OCI-LY1 (cell line): ENCODE data around the gene ZDHHC14.

Experiments used
- H2AFZ ChIP-seq: fragments of 200-600 bp; sonication (generic), shearing (Covaris generic); 2 replicates; pipeline ENCODE4 v1.6.0; 2014; ENCODE audit warnings: antibody characterized with exemption, mild to moderate bottlenecking, low read length
- H3F3A ChIP-seq: fragments of 200-600 bp; sonication (generic), shearing (Covaris generic); 2 replicates; pipeline ENCODE4 v1.6.0; 2014; ENCODE audit warnings: mild to moderate bottlenecking, antibody characterized with exemption, low read length, moderate library complexity; ENCODE audit not compliant: insufficient read depth
- H3K27ac ChIP-seq: fragments of 200-600 bp; sonication (generic); 2 replicates; pipeline ENCODE4 v1.5.1; 2014; ENCODE audit warnings: low read length, mixed run types, mild to moderate bottlenecking, low read depth; ENCODE audit not compliant: poor library complexity, severe bottlenecking
- H3K27me3 ChIP-seq: fragments of 200-600 bp; sonication (generic); 2 replicates; pipeline ENCODE4 v1.6.0; 2014; ENCODE audit warnings: antibody characterized with exemption, mild to moderate bottlenecking, low read length, moderate library complexity; ENCODE audit not compliant: insufficient read depth
- H3K36me3 ChIP-seq: fragments of 200-600 bp; sonication (generic); 2 replicates; pipeline ENCODE4 v1.6.1; 2014; ENCODE audit warnings: mild to moderate bottlenecking, antibody characterized with exemption, low read length, moderate library complexity, mixed read lengths; ENCODE audit not compliant: insufficient read depth
- H3K4me1 ChIP-seq: fragments of 200-600 bp; sonication (generic); 2 replicates; pipeline ENCODE4 v1.5.1; 2014; ENCODE audit warnings: mild to moderate bottlenecking, low read length, moderate library complexity; ENCODE audit not compliant: insufficient read depth, severe bottlenecking
- H3K4me2 ChIP-seq: fragments of 200-600 bp; sonication (generic), shearing (Covaris generic); 2 replicates; pipeline ENCODE4 v1.6.1; 2014; ENCODE audit warnings: low read length
- H3K4me3 ChIP-seq: fragments of 200-600 bp; sonication (generic); 2 replicates; pipeline ENCODE4 v1.5.1; 2014; ENCODE audit warnings: low read length, low read depth, mild to moderate bottlenecking, mixed read lengths; ENCODE audit not compliant: poor library complexity, severe bottlenecking
- H3K79me2 ChIP-seq: fragments of 200-600 bp; shearing (Covaris generic); 2 replicates; pipeline ENCODE4 v1.6.1; 2016; ENCODE audit warnings: mixed run types, low read length, mixed read lengths; ENCODE audit not compliant: insufficient read depth
- H3K9ac ChIP-seq: fragments of 200-600 bp; sonication (generic), shearing (Covaris generic); 2 replicates; pipeline ENCODE4 v1.6.1; 2014; ENCODE audit warnings: mild to moderate bottlenecking, low read length, mixed read lengths
- H3K9me2 ChIP-seq: fragments of 200-600 bp; sonication (generic), shearing (Covaris generic); 2 replicates; pipeline ENCODE4 v1.6.1; 2014; ENCODE audit warnings: low read depth, mild to moderate bottlenecking, low read length, mixed read lengths
- H3K9me3 ChIP-seq: fragments of 200-600 bp; shearing (Covaris generic); 2 replicates; pipeline ENCODE4 v1.6.1; 2014; ENCODE audit warnings: low read length, mixed read lengths
- H4K20me1 ChIP-seq: fragments of 200-600 bp; sonication (generic), shearing (Covaris generic); 2 replicates; pipeline ENCODE4 v1.6.0; 2016; ENCODE audit warnings: mild to moderate bottlenecking, low read length; ENCODE audit not compliant: insufficient read depth
- CTCF ChIP-seq: fragments of 200-600 bp; sonication (generic), shearing (Covaris generic); IDR thresholded peaks from 2 replicates; pipeline ENCODE4 v1.5.1; 2017; ENCODE audit warnings: mild to moderate bottlenecking, antibody characterized with exemption, low read length, moderate library complexity, mixed read lengths
- EZH2 ChIP-seq: fragments of 200-600 bp; sonication (generic), shearing (Covaris generic); IDR thresholded peaks from 2 replicates; pipeline ENCODE4 v1.8.0; 2017; ENCODE audit warnings: borderline replicate concordance, mixed run types, mild to moderate bottlenecking, antibody characterized with exemption, low read length, moderate library complexity, mixed read lengths

ZDHHC14 gene

DNA sequence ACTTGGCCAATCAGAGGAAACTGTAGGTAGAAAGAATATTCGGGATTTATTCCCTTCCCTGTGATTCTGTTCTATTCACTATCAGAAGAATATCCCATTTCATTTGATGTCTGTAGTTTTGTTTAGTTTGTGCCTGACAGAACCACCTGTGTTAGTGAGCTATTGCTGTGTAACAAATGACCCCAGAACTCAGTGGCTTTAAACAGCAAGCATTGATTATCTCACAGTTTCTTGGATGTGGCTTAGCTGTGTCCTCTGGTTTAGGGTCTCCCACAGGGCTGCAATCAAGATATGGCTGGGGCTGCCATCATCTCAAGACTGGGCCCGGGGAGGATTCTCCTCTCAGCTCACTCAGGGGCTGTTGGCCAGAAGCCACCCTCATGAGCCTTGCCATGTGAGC, 143.7 kb downstream of the ZDHHC14 start:
- Histone ChIP-seq H3K36me3 (no peaks in the 10 kb centered on the region), H3K4me2 (no peak overlapping the region), H3K79me2 (no peaks in the 10 kb centered on the region), H3K27ac (no peak overlapping the region), H3K4me3 (no peak overlapping the region), H3K9ac (no peak overlapping the region), H3K9me3 (no peaks in the 10 kb centered on the region), H3K4me1 (no peaks in the 10 kb centered on the region), H3K27me3 (no peaks in the 10 kb centered on the region), H4K20me1 (no peaks in the 10 kb centered on the region), H3F3A (no peaks in the 10 kb centered on the region), H2AFZ (no peak overlapping the region), H3K9me2 (no peaks in the 10 kb centered on the region)
- TF ChIP-seq EZH2: no peak
- TF ChIP-seq CTCF: no peak

DNA sequence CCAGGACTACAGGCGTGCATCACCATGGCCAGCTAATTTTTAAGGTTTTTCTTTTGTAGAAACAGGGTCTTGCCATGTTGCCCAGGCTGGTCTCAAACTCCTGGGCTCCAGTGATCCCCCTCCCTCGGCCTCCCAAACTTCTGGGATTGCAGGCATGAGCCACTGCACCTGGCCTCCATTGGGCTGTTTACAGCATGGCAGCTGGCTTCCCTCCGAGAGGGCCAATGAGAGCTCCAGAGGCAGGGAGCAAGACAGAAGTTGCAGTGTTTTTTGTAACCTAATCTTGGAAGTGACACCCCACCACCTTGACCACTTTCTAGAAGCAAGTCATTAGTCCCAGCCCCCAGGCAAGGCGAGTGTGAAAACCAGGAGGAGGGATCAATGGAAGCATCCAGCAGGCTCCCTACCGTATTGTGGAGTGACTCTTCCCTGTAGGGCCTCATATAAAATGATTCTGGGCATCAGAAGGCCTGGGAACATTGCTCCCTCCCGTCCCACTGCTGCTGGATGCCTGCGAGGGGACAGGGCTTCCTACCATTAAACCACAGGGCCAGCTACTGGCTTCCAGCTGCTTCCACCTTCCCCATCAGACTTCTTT, 144.4 kb downstream of the ZDHHC14 start:
- Histone ChIP-seq H3K27me3 (no peaks in the 10 kb centered on the region), H3K4me3 (no peak overlapping the region), H3K79me2 (no peaks in the 10 kb centered on the region), H3K4me1 (no peaks in the 10 kb centered on the region), H3K9me3 (no peaks in the 10 kb centered on the region), H4K20me1 (no peaks in the 10 kb centered on the region), H3K9me2 (no peaks in the 10 kb centered on the region), H3K4me2 (no peak overlapping the region), H2AFZ (no peak overlapping the region), H3K36me3 (no peaks in the 10 kb centered on the region), H3K27ac (no peak overlapping the region), H3K9ac (no peak overlapping the region), H3F3A (no peaks in the 10 kb centered on the region)
- TF ChIP-seq CTCF: no peak

DNA sequence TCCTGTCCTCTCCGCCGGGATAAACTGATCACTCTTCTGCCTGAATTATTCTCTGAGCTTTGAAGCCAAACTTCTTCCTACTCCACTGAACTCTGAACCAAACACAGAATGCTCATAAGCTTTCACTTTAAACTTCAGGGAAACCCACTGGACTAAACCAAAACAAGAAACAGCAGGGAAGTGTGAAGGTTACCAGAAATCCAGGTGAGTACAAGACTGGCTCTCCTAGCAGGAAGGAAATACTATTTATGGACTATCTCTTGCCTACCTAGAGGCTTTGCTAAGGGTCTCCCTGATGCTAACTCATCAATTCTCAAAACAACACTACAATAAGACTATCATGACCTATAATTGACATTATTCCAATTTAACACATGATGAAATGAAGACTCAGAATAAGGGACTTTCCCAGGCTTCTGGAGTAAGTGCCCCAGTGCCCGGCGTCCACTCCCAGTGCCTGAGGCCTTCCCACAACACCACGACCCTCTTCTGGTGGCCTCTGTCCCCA, 145.0 kb downstream of the ZDHHC14 start:
- H3K27me3 ChIP-seq: no peaks in the 10 kb centered on the region
- no peaks in the 10 kb centered on the region for H4K20me1 ChIP-seq
- H3K9me3 ChIP-seq: no peaks in the 10 kb centered on the region
- H3K4me1 ChIP-seq: no peaks in the 10 kb centered on the region
- no peak overlapping the region for H2AFZ ChIP-seq
- H3K36me3 ChIP-seq: no peaks in the 10 kb centered on the region
- no peak for TF ChIP-seq EZH2
- TF ChIP-seq CTCF: no peak
- no peak overlapping the region for H3K9ac ChIP-seq
- no peak overlapping the region for H3K4me3 ChIP-seq
- H3F3A ChIP-seq: no peaks in the 10 kb centered on the region
- H3K9me2 ChIP-seq: no peaks in the 10 kb centered on the region
- no peaks in the 10 kb centered on the region for H3K79me2 ChIP-seq
- no peak overlapping the region for H3K27ac ChIP-seq
- H3K4me2 ChIP-seq: no peak overlapping the region
